Cardiac fibroblast (primary cell): ENCODE results near the gene SUSD1.
A peak's percentile ranks its signal among the peaks of the same experiment; 100 is the strongest.

Experiments
- DNase-seq, 2 donors: peaks; one replicate each; pipeline versions ENCODE4 v3.0.0 to v3.0.0-alpha.2; 2010; ENCODE audit warnings: low read depth in 2 of 2
- H3K4me3 ChIP-seq, 2 donors: replicated peaks in 1 of 2; 1 replicate in 1 of 2; 2 replicates in 1 of 2; pipeline ENCODE4 v1.5.1; 2011; ENCODE audit warnings: low read depth in 2 of 2, low read length in 2 of 2, mild to moderate bottlenecking in 2 of 2, moderate library complexity in 1 of 2
- TF ChIP-seq, protein P1 (sequence below): IDR thresholded peaks from one replicate; pipeline ENCODE4 v1.5.1; 2011; ENCODE audit warnings: low read depth, mild to moderate bottlenecking, low read length, inconsistent platforms

SUSD1 gene

DNA sequence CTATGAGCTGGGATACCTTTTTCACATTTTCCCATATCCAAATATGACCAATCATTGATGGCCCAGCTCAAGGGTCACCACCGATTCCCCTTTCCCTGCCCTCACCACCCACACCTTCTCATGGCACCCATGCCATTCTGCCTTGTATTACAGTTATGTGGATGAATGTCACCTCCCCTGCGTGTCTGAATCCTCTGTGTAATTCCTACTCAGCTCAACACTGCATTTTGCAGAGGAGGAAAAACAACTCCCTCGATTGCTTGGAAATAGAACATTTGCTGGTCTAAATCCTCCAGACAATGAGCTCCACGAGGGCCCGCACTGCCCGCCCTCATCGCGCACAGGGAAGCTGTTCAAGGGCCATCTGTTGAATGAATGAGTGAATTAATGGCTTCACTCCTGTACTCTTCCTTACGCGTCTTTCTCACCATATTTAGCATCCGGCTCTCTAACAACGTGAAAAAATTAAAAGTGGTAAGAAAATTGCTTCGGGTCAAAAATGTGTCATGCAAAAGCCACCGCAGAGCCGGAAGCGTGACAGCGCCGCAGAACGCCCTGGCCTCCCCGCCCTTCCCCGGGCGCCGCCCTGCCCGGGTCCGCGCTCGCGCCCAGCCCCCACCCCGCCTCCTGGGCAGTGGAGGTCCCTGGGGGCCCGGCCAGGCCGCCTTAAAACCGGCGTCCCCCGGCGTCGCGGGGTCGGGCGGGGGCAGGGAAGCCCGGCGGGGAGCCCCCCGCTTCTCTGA, 704 bp downstream of the SUSD1 start:
- TF ChIP-seq, protein P1, sequence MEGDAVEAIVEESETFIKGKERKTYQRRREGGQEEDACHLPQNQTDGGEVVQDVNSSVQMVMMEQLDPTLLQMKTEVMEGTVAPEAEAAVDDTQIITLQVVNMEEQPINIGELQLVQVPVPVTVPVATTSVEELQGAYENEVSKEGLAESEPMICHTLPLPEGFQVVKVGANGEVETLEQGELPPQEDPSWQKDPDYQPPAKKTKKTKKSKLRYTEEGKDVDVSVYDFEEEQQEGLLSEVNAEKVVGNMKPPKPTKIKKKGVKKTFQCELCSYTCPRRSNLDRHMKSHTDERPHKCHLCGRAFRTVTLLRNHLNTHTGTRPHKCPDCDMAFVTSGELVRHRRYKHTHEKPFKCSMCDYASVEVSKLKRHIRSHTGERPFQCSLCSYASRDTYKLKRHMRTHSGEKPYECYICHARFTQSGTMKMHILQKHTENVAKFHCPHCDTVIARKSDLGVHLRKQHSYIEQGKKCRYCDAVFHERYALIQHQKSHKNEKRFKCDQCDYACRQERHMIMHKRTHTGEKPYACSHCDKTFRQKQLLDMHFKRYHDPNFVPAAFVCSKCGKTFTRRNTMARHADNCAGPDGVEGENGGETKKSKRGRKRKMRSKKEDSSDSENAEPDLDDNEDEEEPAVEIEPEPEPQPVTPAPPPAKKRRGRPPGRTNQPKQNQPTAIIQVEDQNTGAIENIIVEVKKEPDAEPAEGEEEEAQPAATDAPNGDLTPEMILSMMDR: no peak
- peak overlapping the region; percentile 42 to 52 for H3K4me3 ChIP-seq
- DNase-seq: peak; percentile 22 to 47

DNA sequence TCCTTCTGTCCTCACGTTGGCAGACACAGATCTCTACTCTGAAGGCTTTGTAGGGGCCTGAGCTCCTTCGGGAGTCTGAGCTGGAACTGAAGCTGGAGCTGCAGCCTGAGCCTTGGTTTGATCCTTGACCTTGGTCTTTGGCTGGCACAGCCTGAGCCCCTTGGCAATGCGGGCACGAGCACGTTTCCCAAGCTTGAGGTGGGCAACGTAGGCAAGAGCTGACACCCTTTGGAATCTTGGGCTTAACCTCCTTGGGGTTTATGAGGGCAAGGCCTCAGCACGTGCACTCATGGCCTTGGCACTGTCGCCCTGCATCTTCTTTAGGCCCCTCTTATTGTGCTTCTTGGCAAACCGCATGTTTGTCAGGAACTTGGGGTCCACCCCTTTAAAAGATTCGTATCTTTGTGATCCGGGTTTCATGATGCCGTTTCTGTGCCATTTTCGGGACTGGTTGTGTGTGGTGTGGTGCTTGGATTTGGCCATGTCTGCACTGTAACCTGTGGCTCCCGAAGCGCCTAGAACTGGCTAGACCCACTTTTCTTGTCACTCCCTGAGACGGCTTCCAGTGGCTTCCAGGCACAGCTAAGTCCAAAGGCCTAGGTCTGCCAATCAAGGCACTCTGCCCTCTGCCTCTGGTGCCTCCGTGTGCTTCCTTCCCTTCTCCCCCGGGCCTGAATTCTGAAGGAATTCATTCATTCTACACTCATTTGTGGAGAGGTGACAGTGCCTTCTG, 1.4 kb downstream of the SUSD1 start:
- TF ChIP-seq, protein P1: no peak
- DNase-seq: no peak
- no peak overlapping the region for H3K4me3 ChIP-seq

DNA sequence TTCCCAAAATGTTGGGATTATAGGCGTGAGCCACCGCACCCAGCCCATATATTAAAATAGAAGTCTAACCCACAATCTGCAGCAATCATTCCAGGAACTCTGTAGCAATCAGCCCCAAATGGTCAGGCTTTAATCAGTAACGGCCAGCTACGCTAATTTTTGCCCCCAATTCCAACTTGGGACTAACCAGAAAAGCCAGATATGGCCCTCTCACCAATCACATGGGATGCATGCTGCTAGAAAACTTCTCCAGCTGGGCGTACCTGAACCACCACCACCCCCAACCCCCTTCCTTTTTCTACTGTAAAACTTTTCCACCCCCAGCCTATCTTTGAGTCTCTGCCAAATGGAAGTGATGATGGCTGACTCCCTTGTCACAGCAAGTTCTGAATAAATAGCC, 4.1 kb downstream of the SUSD1 start:
- no peak for DNase-seq
- TF ChIP-seq, protein P1: no peak
- no peak overlapping the region for H3K4me3 ChIP-seq

DNA sequence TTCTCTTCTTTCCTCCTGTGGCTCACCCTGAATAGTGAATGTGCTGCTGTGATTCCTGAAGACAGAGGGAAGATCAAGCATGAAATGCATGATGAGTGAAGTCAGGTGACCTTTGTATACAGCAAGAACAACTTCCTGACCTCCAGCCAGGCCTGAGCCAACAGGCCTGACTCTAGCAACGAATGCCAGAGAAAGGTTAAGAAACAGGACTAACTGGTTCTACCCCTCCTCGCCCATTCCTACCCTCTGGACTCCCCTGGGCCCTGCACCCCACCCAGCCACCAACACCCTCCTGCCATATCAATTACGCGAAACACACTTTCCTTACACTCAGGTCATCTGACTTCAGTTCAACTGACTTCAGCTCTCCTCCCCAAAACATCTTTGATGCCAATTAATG, 4.9 kb downstream of the SUSD1 start:
- H3K4me3 ChIP-seq: no peak overlapping the region
- TF ChIP-seq, protein P1: no peak
- no peak for DNase-seq

DNA sequence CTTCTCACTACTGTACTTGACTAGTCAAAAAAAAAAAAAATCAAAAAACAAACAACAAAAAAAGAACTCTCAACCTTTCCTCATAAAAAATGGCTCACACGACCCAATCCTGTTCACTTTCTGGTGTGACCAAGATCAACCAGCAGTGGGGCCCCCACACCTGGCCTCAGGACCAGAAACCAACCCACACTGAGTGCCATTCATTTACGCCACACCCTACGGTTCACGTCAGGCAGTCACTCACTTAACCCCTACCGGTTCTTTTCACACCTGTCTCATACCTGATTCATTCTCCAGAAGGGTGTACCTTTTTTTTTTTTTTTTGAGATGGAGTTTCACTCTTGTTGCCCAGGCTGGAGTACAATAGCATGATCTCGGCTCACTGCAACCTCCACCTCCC, 5.7 kb downstream of the SUSD1 start:
- no peak for DNase-seq
- TF ChIP-seq, protein P1: no peak
- H3K4me3 ChIP-seq: no peak overlapping the region

DNA sequence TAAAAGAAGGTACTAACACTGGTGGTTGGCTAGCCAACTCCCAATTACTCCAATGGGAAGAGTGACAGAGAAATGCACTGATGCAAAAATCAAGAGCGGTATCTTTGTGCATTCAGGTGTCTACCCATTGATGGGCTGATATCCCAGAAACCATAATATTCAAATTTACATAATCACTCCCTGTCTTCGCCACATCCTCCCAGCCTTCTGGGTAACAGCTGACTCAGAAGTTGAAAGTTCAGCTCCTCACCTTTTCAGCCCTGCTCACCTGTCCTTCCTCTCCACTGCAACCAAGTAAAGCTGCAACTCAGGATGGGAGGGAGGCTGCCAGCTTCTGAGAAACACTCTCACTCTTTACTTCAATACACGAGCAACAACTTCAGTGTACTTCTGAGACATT, 6.9 kb downstream of the SUSD1 start:
- no peak for DNase-seq
- TF ChIP-seq, protein P1: no peak

More for the DNA sequence above, 6.9 kb downstream of the SUSD1 start:
- no peak overlapping the region for H3K4me3 ChIP-seq
